Calu3 (cell line): ENCODE measurements around the gene TSHR. TPM values are rescaled to one million over a fixed set of nuclear protein-coding genes. Genes with fewer than 3 reads are reported as not detected.

ENCODE experiments used
- BruUV-seq: library from RNA; stranded (reverse); fragments of 400-500 nt; replicated peaks from 2 replicates; lab custom pipeline; 2021; lab: Mats Ljungman, UMichigan
- CTCF ChIA-PET: fragments of 300-600 bp; sonication (Branson Sonifier 250); formaldehyde crosslinking; loops from one replicate; lab custom pipeline; 2022; ENCODE audit warnings: antibody characterized with exemption; lab: Charles Lee
- DNase-seq: peaks from one replicate; pipeline ENCODE4 v3.0.0; 2022
- H3K27ac Mint-ChIP-seq: one replicate; pipeline ENCODE4 v1.8.0; 2022; ENCODE audit warnings: mixed read lengths; ENCODE audit not compliant: unreplicated experiment
- H3K27me3 Mint-ChIP-seq: one replicate; pipeline ENCODE4 v1.8.0; 2022; ENCODE audit warnings: mixed read lengths; ENCODE audit not compliant: unreplicated experiment
- H3K36me3 Mint-ChIP-seq: one replicate; pipeline ENCODE4 v1.8.0; 2022; ENCODE audit warnings: mild to moderate bottlenecking, moderate library complexity, mixed read lengths; ENCODE audit not compliant: insufficient read depth, unreplicated experiment
- H3K4me1 Mint-ChIP-seq: one replicate; pipeline ENCODE4 v1.8.0; 2022; ENCODE audit warnings: mild to moderate bottlenecking, low read depth, mixed read lengths; ENCODE audit not compliant: unreplicated experiment
- H3K4me3 Mint-ChIP-seq: one replicate; pipeline ENCODE4 v1.8.0; 2022; ENCODE audit warnings: mild to moderate bottlenecking, low read depth, moderate library complexity, mixed read lengths; ENCODE audit not compliant: unreplicated experiment
- H3K9me3 Mint-ChIP-seq: one replicate; pipeline ENCODE4 v1.8.0; 2022; ENCODE audit warnings: low read depth, mixed read lengths; ENCODE audit not compliant: unreplicated experiment
- intact Hi-C: fragments of 100-400 bp; cut with micrococcal nuclease; formaldehyde crosslinking; loops from one replicate; pipeline ENCODE4 v1.10.0; 2022; ENCODE audit not compliant: unreplicated experiment
- total RNA-seq: library from RNA; stranded (reverse); gene quantifications from 2 replicates; pipeline ENCODE4 v1.2.3, GENCODE V29; 2022
- TF ChIP-seq, protein P1 (sequence below): fragments of 200-600 bp; IDR thresholded peaks from one replicate; pipeline ENCODE4 v1.8.0; 2022; ENCODE audit warnings: antibody characterized with exemption; ENCODE audit not compliant: unreplicated experiment

TSHR gene
- total RNA-seq, 1 experiment from 2014 or later, result not detected

GRCh38 chr14:80958226-80958625 lies 2.8 kb downstream of the TSHR start:
- H3K4me3 Mint-ChIP-seq, result no peak overlapping the region
- CTCF ChIA-PET, result interaction anchor here (0.6 kb wide), 1 partner anchor 273 kb away, joined by 4 read pairs; no protein-coding TSS in a partner anchor
- H3K9me3 Mint-ChIP-seq, result no peaks in the 10 kb centered on the region
- H3K27me3 Mint-ChIP-seq, result peaks cover 57% of the 10 kb centered on the region
- peaks cover 5% of the 10 kb centered on the region for H3K36me3 Mint-ChIP-seq
- intact Hi-C loops, result no loop called here
- no TSS peak for BruUV-seq
- TF ChIP-seq, protein P1, sequence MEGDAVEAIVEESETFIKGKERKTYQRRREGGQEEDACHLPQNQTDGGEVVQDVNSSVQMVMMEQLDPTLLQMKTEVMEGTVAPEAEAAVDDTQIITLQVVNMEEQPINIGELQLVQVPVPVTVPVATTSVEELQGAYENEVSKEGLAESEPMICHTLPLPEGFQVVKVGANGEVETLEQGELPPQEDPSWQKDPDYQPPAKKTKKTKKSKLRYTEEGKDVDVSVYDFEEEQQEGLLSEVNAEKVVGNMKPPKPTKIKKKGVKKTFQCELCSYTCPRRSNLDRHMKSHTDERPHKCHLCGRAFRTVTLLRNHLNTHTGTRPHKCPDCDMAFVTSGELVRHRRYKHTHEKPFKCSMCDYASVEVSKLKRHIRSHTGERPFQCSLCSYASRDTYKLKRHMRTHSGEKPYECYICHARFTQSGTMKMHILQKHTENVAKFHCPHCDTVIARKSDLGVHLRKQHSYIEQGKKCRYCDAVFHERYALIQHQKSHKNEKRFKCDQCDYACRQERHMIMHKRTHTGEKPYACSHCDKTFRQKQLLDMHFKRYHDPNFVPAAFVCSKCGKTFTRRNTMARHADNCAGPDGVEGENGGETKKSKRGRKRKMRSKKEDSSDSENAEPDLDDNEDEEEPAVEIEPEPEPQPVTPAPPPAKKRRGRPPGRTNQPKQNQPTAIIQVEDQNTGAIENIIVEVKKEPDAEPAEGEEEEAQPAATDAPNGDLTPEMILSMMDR, result no peak
- H3K27ac Mint-ChIP-seq, result no peak overlapping the region
- H3K4me1 Mint-ChIP-seq, result no peaks in the 10 kb centered on the region
- DNase-seq, result no peak

DNA sequence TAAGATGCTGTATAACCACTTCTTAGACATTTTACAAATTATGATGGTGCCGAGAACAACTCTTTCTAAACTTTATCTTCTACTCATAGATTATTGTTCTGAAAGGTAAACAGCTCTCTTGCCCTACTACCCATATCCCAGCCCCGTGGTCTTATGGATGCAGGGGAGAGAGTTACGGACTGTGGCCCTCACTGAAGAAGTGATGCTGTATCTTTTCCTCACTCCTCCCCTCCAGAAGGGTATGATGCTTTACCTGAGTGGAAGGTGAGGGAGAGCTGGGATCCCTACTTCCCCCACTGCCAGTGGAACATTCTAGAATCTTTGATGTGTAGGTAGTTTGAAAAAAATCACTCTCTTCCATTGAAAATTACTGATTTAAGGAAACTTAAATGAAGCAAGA lies 3.5 kb downstream of the TSHR start:
- CTCF ChIA-PET, result no interaction called here

DNA sequence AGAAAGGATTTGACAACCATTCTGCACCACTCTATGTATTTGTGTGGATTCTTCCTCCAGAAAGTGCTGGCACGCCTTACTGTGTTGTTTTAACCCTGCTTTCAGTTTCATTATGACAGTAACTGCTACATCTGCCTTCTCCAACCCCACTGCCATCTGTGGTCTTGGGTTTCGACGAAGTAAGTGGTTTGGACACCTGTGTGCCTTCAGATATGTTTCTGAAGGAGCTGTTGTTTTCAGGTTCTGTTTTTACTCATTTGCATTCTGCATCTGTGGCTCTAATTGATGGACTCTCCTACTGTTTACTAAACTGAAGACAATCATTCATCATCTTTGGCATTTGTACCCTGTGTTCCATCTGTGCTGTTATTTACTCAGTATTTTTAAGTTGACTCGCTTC lies 4.1 kb downstream of the TSHR start:
- CTCF ChIA-PET, result no interaction called here

More for the DNA sequence above, 3.5 kb downstream of the TSHR start:
- no peak overlapping the region for H3K4me3 Mint-ChIP-seq
- DNase-seq, result no peak
- H3K36me3 Mint-ChIP-seq, result peaks cover 5% of the 10 kb centered on the region
- TF ChIP-seq, protein P1, result no peak
- no peaks in the 10 kb centered on the region for H3K9me3 Mint-ChIP-seq
- no TSS peak for BruUV-seq
- H3K4me1 Mint-ChIP-seq, result no peaks in the 10 kb centered on the region
- no peak overlapping the region for H3K27ac Mint-ChIP-seq
- H3K27me3 Mint-ChIP-seq, result peaks cover 57% of the 10 kb centered on the region
- intact Hi-C loops, result no loop called here

GRCh38 chr14:80965037-80965436 lies 9.6 kb downstream of the TSHR start:
- no peak for DNase-seq
- CTCF ChIA-PET, result no interaction called here
- no peaks in the 10 kb centered on the region for H3K9me3 Mint-ChIP-seq

More for the DNA sequence above, 4.1 kb downstream of the TSHR start:
- Mint-ChIP-seq H3K9me3 (no peaks in the 10 kb centered on the region), H3K4me1 (no peaks in the 10 kb centered on the region), H3K4me3 (no peak overlapping the region), H3K36me3 (peaks cover 5% of the 10 kb centered on the region), H3K27ac (no peak overlapping the region), H3K27me3 (peaks cover 56% of the 10 kb centered on the region)
- BruUV-seq, result no TSS peak
- TF ChIP-seq, protein P1, result no peak
- no peak for DNase-seq
- intact Hi-C loops, result no loop called here

More at GRCh38 chr14:80965037-80965436, 9.6 kb downstream of the TSHR start:
- Mint-ChIP-seq H3K27ac (no peak overlapping the region), H3K4me1 (no peaks in the 10 kb centered on the region), H3K36me3 (no peaks in the 10 kb centered on the region), H3K27me3 (peaks cover 51% of the 10 kb centered on the region), H3K4me3 (no peak overlapping the region)
- TF ChIP-seq, protein P1, result no peak
- no TSS peak for BruUV-seq
- intact Hi-C loops, result no loop called here
